Mesenchymal stem cell (in vitro differentiated cells and primary cell): ENCODE measurements around the gene APOC4.

ENCODE experiments used
- DNase-seq: peaks from one replicate; pipeline ENCODE4 v3.0.0-alpha.2; 2013
- H2AFZ ChIP-seq: one replicate; pipeline ENCODE4 v1.6.1; 2013; ENCODE audit warnings: low read depth, mild to moderate bottlenecking, control low read depth, inconsistent platforms, low read length, moderate library complexity
- H2AK5ac ChIP-seq: 2 replicates; pipeline ENCODE4 v1.6.1; 2013; ENCODE audit warnings: low read length, moderate library complexity, mild to moderate bottlenecking, inconsistent platforms; ENCODE audit not compliant: severe bottlenecking
- H2BK120ac ChIP-seq: one replicate; pipeline ENCODE4 v1.6.1; 2013; ENCODE audit warnings: low read depth, mild to moderate bottlenecking, inconsistent platforms, low read length, moderate library complexity
- H2BK12ac ChIP-seq, 2 experiments: one replicate each; pipeline ENCODE4 v1.6.1; 2013; ENCODE audit warnings: inconsistent platforms in 2 of 2, low read length in 2 of 2, mild to moderate bottlenecking in 2 of 2, moderate library complexity in 2 of 2, control low read depth in 1 of 2
- H2BK15ac ChIP-seq: one replicate; pipeline ENCODE4 v1.6.1; 2013; ENCODE audit warnings: mild to moderate bottlenecking, low read depth, inconsistent platforms; ENCODE audit not compliant: poor library complexity, severe bottlenecking
- H2BK5ac ChIP-seq: 2 replicates; pipeline ENCODE4 v1.6.1; 2013; ENCODE audit warnings: low read depth, mild to moderate bottlenecking, low read length, control low read depth, inconsistent platforms; ENCODE audit not compliant: poor library complexity, severe bottlenecking
- H3K14ac ChIP-seq, 2 experiments: one replicate each; pipeline ENCODE4 v1.6.1; 2013; ENCODE audit warnings: inconsistent platforms in 2 of 2, low read length in 2 of 2, control low read depth in 1 of 2, mild to moderate bottlenecking in 1 of 2, moderate library complexity in 1 of 2
- H3K18ac ChIP-seq, 2 experiments: one replicate each; pipeline ENCODE4 v1.6.1; 2013; ENCODE audit warnings: inconsistent platforms in 2 of 2, low read length in 2 of 2, control low read depth in 1 of 2, low read depth in 1 of 2, mild to moderate bottlenecking in 1 of 2
- H3K23ac ChIP-seq, 2 experiments: one replicate each; pipeline ENCODE4 v1.6.1; 2013; ENCODE audit warnings: inconsistent platforms in 2 of 2, low read length in 2 of 2, mild to moderate bottlenecking in 2 of 2, moderate library complexity in 2 of 2, control low read depth in 1 of 2
- H3K27ac ChIP-seq: 2 replicates; pipeline ENCODE4 v1.5.1; 2013; ENCODE audit warnings: mild to moderate bottlenecking, moderate library complexity, low read length, control low read depth, inconsistent platforms; ENCODE audit not compliant: poor library complexity, severe bottlenecking
- H3K27me3 ChIP-seq, 2 experiments: 2 replicates each; pipeline versions ENCODE4 v1.6.1 to v1.7.0; 2013; ENCODE audit warnings: low read length in 2 of 2, mild to moderate bottlenecking in 2 of 2, moderate library complexity in 2 of 2, control low read depth in 1 of 2, inconsistent platforms in 1 of 2; ENCODE audit not compliant: control insufficient read depth in 1 of 2, insufficient read depth in 1 of 2
- H3K36me3 ChIP-seq, 2 experiments: 2 replicates each; pipeline versions ENCODE4 v1.6.1 to v1.7.0; 2013; ENCODE audit warnings: low read length in 2 of 2, control low read depth in 1 of 2, inconsistent platforms in 1 of 2, low read depth in 1 of 2, mild to moderate bottlenecking in 1 of 2; ENCODE audit not compliant: insufficient read depth in 2 of 2, control insufficient read depth in 1 of 2
- H3K4ac ChIP-seq, 2 experiments: one replicate each; pipeline ENCODE4 v1.6.1; 2013; ENCODE audit warnings: inconsistent platforms in 2 of 2, low read length in 2 of 2, mild to moderate bottlenecking in 2 of 2, moderate library complexity in 2 of 2, control low read depth in 1 of 2, low read depth in 1 of 2
- H3K4me1 ChIP-seq: 2 replicates; pipeline ENCODE4 v1.6.1; 2013; ENCODE audit warnings: low read depth, low read length, control low read depth; ENCODE audit not compliant: control insufficient read depth, insufficient read depth
- H3K4me2 ChIP-seq: 2 replicates; pipeline ENCODE4 v1.6.1; 2013; ENCODE audit warnings: low read length, mild to moderate bottlenecking, inconsistent platforms; ENCODE audit not compliant: poor library complexity, severe bottlenecking
- H3K4me3 ChIP-seq, 2 experiments: 2 replicates each; pipeline versions ENCODE4 v1.5.1 to v1.7.0; 2013; ENCODE audit warnings: low read length in 2 of 2, mild to moderate bottlenecking in 2 of 2, control low read depth in 1 of 2, low read depth in 1 of 2; ENCODE audit not compliant: insufficient read depth in 1 of 2
- H3K79me1 ChIP-seq: replicated peaks from 2 replicates; pipeline ENCODE4 v1.6.1; 2013; ENCODE audit warnings: mild to moderate bottlenecking, control low read depth, low read length, inconsistent platforms; ENCODE audit not compliant: poor library complexity, severe bottlenecking
- H3K9ac ChIP-seq: 2 replicates; pipeline ENCODE4 v1.7.0; 2013; ENCODE audit warnings: mild to moderate bottlenecking, low read length, moderate library complexity
- H3K9me3 ChIP-seq: 2 replicates; pipeline ENCODE4 v1.7.0; 2013; ENCODE audit warnings: mild to moderate bottlenecking, low read length; ENCODE audit not compliant: control insufficient read depth
- H4K8ac ChIP-seq: one replicate; pipeline ENCODE4 v1.6.1; 2013; ENCODE audit warnings: inconsistent platforms, mild to moderate bottlenecking, low read length, moderate library complexity
- H4K91ac ChIP-seq: one replicate; pipeline ENCODE4 v1.6.1; 2013; ENCODE audit warnings: mild to moderate bottlenecking, low read length, inconsistent platforms
- WGBS: methylation state at CpG from one replicate; pipeline ENCODE4 v1.1.7; 2013; ENCODE audit warnings: mixed read lengths; 5-methylcytosine and 5-hydroxymethylcytosine counted together

Gene APOC4

GRCh38 chr19:44990459-44990858, 48.4 kb downstream of the APOC4 start:
- H3K18ac ChIP-seq, result no peak overlapping the region
- H3K9ac ChIP-seq, result no peak overlapping the region
- H3K4me3 ChIP-seq, result no peak overlapping the region
- no peak overlapping the region for H2AFZ ChIP-seq
- H3K4me2 ChIP-seq, result no peak overlapping the region
- H3K4me1 ChIP-seq, result no peaks in the 10 kb centered on the region
- whole genome bisulfite sequencing, result 97% methylated on average over 13 of the region's 14 CpGs
- H4K8ac ChIP-seq, result no peak overlapping the region
- H4K91ac ChIP-seq, result no peak overlapping the region
- H3K27me3 ChIP-seq, result no peaks in the 10 kb centered on the region
- no peak overlapping the region for H2BK15ac ChIP-seq
- H3K14ac ChIP-seq, result no peak overlapping the region
- H3K36me3 ChIP-seq, result peaks cover 77 to 97% of the 10 kb centered on the region in 2 experiments
- no peak for DNase-seq
- H3K9me3 ChIP-seq, result no peaks in the 10 kb centered on the region
- no peak overlapping the region for H2BK12ac ChIP-seq
- no peak overlapping the region for H2AK5ac ChIP-seq
- no peak overlapping the region for H3K27ac ChIP-seq
- no peak overlapping the region for H2BK120ac ChIP-seq
- no peak overlapping the region for H2BK5ac ChIP-seq
- no peak overlapping the region for H3K23ac ChIP-seq
- peaks cover 7% of the 10 kb centered on the region for H3K79me1 ChIP-seq
- no peak overlapping the region for H3K4ac ChIP-seq

GRCh38 chr19:44990966-44991365, 48.9 kb downstream of the APOC4 start:
- H3K4me2 ChIP-seq, result no peak overlapping the region
- H3K36me3 ChIP-seq, result peaks cover 72 to 92% of the 10 kb centered on the region in 2 experiments
- no peaks in the 10 kb centered on the region for H3K27me3 ChIP-seq
- H3K23ac ChIP-seq, result no peak overlapping the region
- no peak overlapping the region for H3K9ac ChIP-seq
- H3K18ac ChIP-seq, result no peak overlapping the region
- no peak overlapping the region for H2BK5ac ChIP-seq
- no peak overlapping the region for H4K8ac ChIP-seq
- H3K4me3 ChIP-seq, result no peak overlapping the region
- H2AK5ac ChIP-seq, result no peak overlapping the region
- H3K4ac ChIP-seq, result no peak overlapping the region
- H2BK15ac ChIP-seq, result no peak overlapping the region
- no peak overlapping the region for H2BK12ac ChIP-seq
- H3K27ac ChIP-seq, result no peak overlapping the region
- no peak overlapping the region for H3K14ac ChIP-seq
- peaks cover 7% of the 10 kb centered on the region for H3K79me1 ChIP-seq
- H2BK120ac ChIP-seq, result no peak overlapping the region
- no peak overlapping the region for H4K91ac ChIP-seq
- no peaks in the 10 kb centered on the region for H3K9me3 ChIP-seq
- H2AFZ ChIP-seq, result no peak overlapping the region
- 95% methylated on average over 10 of the region's 12 CpGs for WGBS
- no peak for DNase-seq
- no peaks in the 10 kb centered on the region for H3K4me1 ChIP-seq

GRCh38 chr19:44992336-44993163, 50.5 kb downstream of the APOC4 start:
- no peak overlapping the region for H3K9ac ChIP-seq
- H2BK12ac ChIP-seq, result no peak overlapping the region
- no peak overlapping the region for H3K14ac ChIP-seq
- H4K8ac ChIP-seq, result no peak overlapping the region
- H3K9me3 ChIP-seq, result no peaks in the 10 kb centered on the region
- H3K4ac ChIP-seq, result no peak overlapping the region
- no peaks in the 10 kb centered on the region for H3K27me3 ChIP-seq
- no peak for DNase-seq
- 96% methylated on average over 43 of the region's 44 CpGs for WGBS
- no peaks in the 10 kb centered on the region for H3K4me1 ChIP-seq
- H3K27ac ChIP-seq, result no peak overlapping the region
- H3K4me3 ChIP-seq, result no peak overlapping the region
- no peak overlapping the region for H2BK5ac ChIP-seq
- peaks cover 6% of the 10 kb centered on the region for H3K79me1 ChIP-seq
- H4K91ac ChIP-seq, result no peak overlapping the region
- no peak overlapping the region for H3K18ac ChIP-seq
- no peak overlapping the region for H2AK5ac ChIP-seq
- no peak overlapping the region for H2AFZ ChIP-seq
- H2BK120ac ChIP-seq, result no peak overlapping the region
- H3K4me2 ChIP-seq, result no peak overlapping the region
- peaks cover 56 to 76% of the 10 kb centered on the region in 2 experiments for H3K36me3 ChIP-seq
- no peak overlapping the region for H3K23ac ChIP-seq
- no peak overlapping the region for H2BK15ac ChIP-seq

GRCh38 chr19:44993526-44993925, 51.5 kb downstream of the APOC4 start:
- 94% methylated on average over 6 of the region's 6 CpGs for WGBS
- H3K4ac ChIP-seq, result no peak overlapping the region

More at GRCh38 chr19:44993526-44993925, 51.5 kb downstream of the APOC4 start:
- H3K27ac ChIP-seq, result no peak overlapping the region
- no peaks in the 10 kb centered on the region for H3K4me1 ChIP-seq
- H2BK120ac ChIP-seq, result no peak overlapping the region
- no peak overlapping the region for H3K4me2 ChIP-seq
- no peak overlapping the region for H4K91ac ChIP-seq
- H3K9me3 ChIP-seq, result no peaks in the 10 kb centered on the region
- no peak overlapping the region for H4K8ac ChIP-seq
- peaks cover 5% of the 10 kb centered on the region for H3K79me1 ChIP-seq
- DNase-seq, result no peak
- no peaks in the 10 kb centered on the region for H3K27me3 ChIP-seq
- H3K18ac ChIP-seq, result no peak overlapping the region
- H2AK5ac ChIP-seq, result no peak overlapping the region
- no peak overlapping the region for H2AFZ ChIP-seq
- no peak overlapping the region for H2BK15ac ChIP-seq
- no peak overlapping the region for H2BK12ac ChIP-seq
- no peak overlapping the region for H3K4me3 ChIP-seq
- H3K36me3 ChIP-seq, result peaks cover 49 to 66% of the 10 kb centered on the region in 2 experiments
- no peak overlapping the region for H3K14ac ChIP-seq
- H2BK5ac ChIP-seq, result no peak overlapping the region
- no peak overlapping the region for H3K9ac ChIP-seq
- no peak overlapping the region for H3K23ac ChIP-seq
